Stimulated activated CD4-positive, alpha-beta T cell treated with anti-CD3 and anti-CD28 coated beads, Interleukin-1b, Interleukin-23, amount 100 ng/mL, for 48 hours (primary cell): Measurements from ENCODE around the gene GMCL1.
"Not testable (repeated sequence)": the region's sequence is repeated elsewhere in the genome, so short reads cannot be mapped to it uniquely, and the experiment has no call there.

Experiments used
- DNase-seq: peaks from one replicate; pipeline ENCODE4 v3.0.0-alpha.2; 2020

The GMCL1 gene

GRCh38 chr2:69829256-69830044, at the start of gene GMCL1:
TSS of gene GMCL1 (plus strand) at chr2:69829660. CDS start at chr2:69829893, 233 bp downstream.
- DNase-seq: peak; percentile 98

- DNase-seq: no peak
These were observed 48.5 kb upstream of the GMCL1 start for GRCh38 chr2:69780921-69781320.

- no peak for DNase-seq
These were observed 47.9 kb upstream of the GMCL1 start for GRCh38 chr2:69781321-69782248.

- no peak for DNase-seq
These were observed 45.2 kb upstream of the GMCL1 start for GRCh38 chr2:69784228-69784627.

GRCh38 chr2:69785358-69785757, 44.1 kb upstream of the GMCL1 start:
- DNase-seq: no peak

- no peak for DNase-seq
These were observed 43.4 kb upstream of the GMCL1 start for GRCh38 chr2:69786052-69786560.

- no peak for DNase-seq
These were observed 40.2 kb upstream of the GMCL1 start for GRCh38 chr2:69789175-69789721.

- DNase-seq: no peak
These were observed 39.5 kb upstream of the GMCL1 start for GRCh38 chr2:69789772-69790600.

GRCh38 chr2:69790601-69790959, 38.9 kb upstream of the GMCL1 start:
- DNase-seq: no peak

GRCh38 chr2:69791045-69791444, 38.4 kb upstream of the GMCL1 start:
- DNase-seq: no peak

- no peak for DNase-seq
These were observed 33.3 kb upstream of the GMCL1 start for GRCh38 chr2:69796174-69796573.

- no peak for DNase-seq
These were observed 32.2 kb upstream of the GMCL1 start for GRCh38 chr2:69797235-69797634.

GRCh38 chr2:69797836-69798289, 31.6 kb upstream of the GMCL1 start:
- DNase-seq: no peak

GRCh38 chr2:69798290-69798908, 31.1 kb upstream of the GMCL1 start:
- DNase-seq: no peak

- no peak for DNase-seq
These were observed 30.4 kb upstream of the GMCL1 start for GRCh38 chr2:69798909-69799526.

- DNase-seq: no peak
These were observed 27.6 kb upstream of the GMCL1 start for GRCh38 chr2:69801745-69802290.

- DNase-seq: not testable (repeated sequence)
These were observed 26.6 kb upstream of the GMCL1 start for GRCh38 chr2:69802781-69803367.

GRCh38 chr2:69804416-69804815, 25.0 kb upstream of the GMCL1 start:
- no peak for DNase-seq

GRCh38 chr2:69805887-69806286, 23.6 kb upstream of the GMCL1 start:
- DNase-seq: no peak

GRCh38 chr2:69807821-69808540, 21.5 kb upstream of the GMCL1 start:
- no peak for DNase-seq
